Thyroid gland (tissue), 4 donors: ENCODE results near the gene TRPM2. TPM values are rescaled to one million over a fixed set of nuclear protein-coding genes. Genes with fewer than 3 reads are reported as not detected.

Source experiments
- DNase-seq, 2 donors: peaks; one replicate each; pipeline ENCODE4 v3.0.0-alpha.2; 2019
- H3K27ac ChIP-seq, 3 donors: fragments of 200-600 bp; sonication (generic); 1 replicate in 2 of 3; 2 replicates in 1 of 3; pipeline ENCODE4 v1.5.1; 2016 to 2019; ENCODE audit warnings: mild to moderate bottlenecking in 1 of 3, moderate library complexity in 1 of 3
- H3K27me3 ChIP-seq: fragments of 200-600 bp; sonication (generic); one replicate; pipeline ENCODE4 v1.5.1; 2019
- H3K36me3 ChIP-seq, 2 donors: fragments of 200-600 bp; sonication (generic); one replicate each; pipeline ENCODE4 v1.5.1; 2016 to 2019
- H3K4me1 ChIP-seq, 2 donors: fragments of 200-600 bp; sonication (generic); one replicate each; pipeline ENCODE4 v1.5.1; 2017 to 2019
- H3K4me3 ChIP-seq, 3 donors: fragments of 200-600 bp; sonication (generic); replicated peaks in 1 of 3; 1 replicate in 2 of 3; 2 replicates in 1 of 3; pipeline ENCODE4 v1.5.1; 2016; ENCODE audit warnings: mild to moderate bottlenecking in 1 of 3
- H3K9me3 ChIP-seq: fragments of 200-600 bp; sonication (generic); one replicate; pipeline ENCODE4 v1.5.1; 2017
- CTCF ChIP-seq, 6 experiments: fragments of 200-600 bp in 3 of 6; fragments of 450-650 bp in 3 of 6; sonication (generic) in 3 of 6; IDR thresholded peaks; one replicate each; pipeline ENCODE4 v1.5.1; 2016 to 2019; ENCODE audit warnings: antibody characterized with exemption in 6 of 6, mild to moderate bottlenecking in 2 of 6, inconsistent platforms in 1 of 6, moderate library complexity in 1 of 6
- POLR2A ChIP-seq, 2 donors: fragments of 450-650 bp; IDR thresholded peaks; one replicate each; pipeline ENCODE4 v1.6.1; 2017; ENCODE audit warnings: antibody characterized with exemption in 2 of 2, mild to moderate bottlenecking in 2 of 2, moderate library complexity in 1 of 2
- WGBS, 2 donors: methylation state at CpG; one replicate each; pipeline ENCODE4 v1.1.5; 2017; 5-methylcytosine and 5-hydroxymethylcytosine counted together
- intact Hi-C: fragments of 100-400 bp; cut with DNase I; formaldehyde crosslinking; loops from one replicate; pipeline ENCODE4 v1.15.1; 2023
- total RNA-seq, 4 donors: library from RNA; depleted of rRNA; stranded (reverse); fragments of >200 nt; gene quantifications; one replicate each; pipeline ENCODE4 v1.2.3, GENCODE V29; 2016

The TRPM2 gene
- total RNA-seq, 4 donors from 2014 or later = 0.67 to 2.6 (median 0.88) TPM

GRCh38 chr21:44397431-44398031 lies 44.1 kb downstream of the TRPM2 start:
- no peak for DNase-seq
- intact Hi-C loops = no loop called here
- no peak overlapping the region for H3K4me3 ChIP-seq
- no peaks in the 10 kb centered on the region for H3K27me3 ChIP-seq
- TF ChIP-seq POLR2A (IDR thresholded peaks at IDR 0.05) (no peak), CTCF (IDR thresholded peaks at IDR 0.05) (no peak)
- H3K27ac ChIP-seq = no peak overlapping the region
- 78 to 87% methylated on average over 12 to 13 of the region's 22 CpGs for WGBS, 2 donors
- no peaks in the 10 kb centered on the region for H3K9me3 ChIP-seq
- no peaks in the 10 kb centered on the region for H3K4me1 ChIP-seq
- no peaks in the 10 kb centered on the region for H3K36me3 ChIP-seq

DNA sequence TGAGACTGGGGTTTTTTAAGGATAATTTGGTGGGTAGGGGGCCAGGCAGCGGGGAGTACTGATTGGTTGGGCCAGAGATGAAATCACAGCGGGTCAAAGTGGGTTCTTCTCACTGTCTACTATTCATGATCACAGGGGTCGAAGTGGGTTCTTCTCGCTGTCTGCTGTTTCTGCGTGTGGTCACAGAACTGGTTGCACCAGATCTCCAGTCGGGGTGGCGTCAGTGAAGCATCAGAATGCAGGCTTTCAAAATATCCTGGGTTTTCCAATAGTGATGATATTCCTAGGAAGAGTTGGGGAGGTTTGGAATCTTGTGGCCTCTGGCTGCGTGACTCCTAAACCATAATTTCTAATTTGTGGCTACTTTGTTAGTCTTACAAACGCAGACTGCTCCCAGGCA lies 45.1 kb downstream of the TRPM2 start:
- WGBS, 2 donors = 84 to 87% methylated on average over 9 of the region's 9 CpGs
- Histone ChIP-seq H3K36me3 (no peaks in the 10 kb centered on the region), H3K4me1 (no peaks in the 10 kb centered on the region), H3K4me3 (no peak overlapping the region), H3K27me3 (no peaks in the 10 kb centered on the region), H3K9me3 (no peaks in the 10 kb centered on the region), H3K27ac (no peak overlapping the region)
- intact Hi-C loops = no loop called here
- TF ChIP-seq POLR2A (IDR thresholded peaks at IDR 0.05) (no peak), CTCF (IDR thresholded peaks at IDR 0.05) (no peak)
- no peak for DNase-seq

DNA sequence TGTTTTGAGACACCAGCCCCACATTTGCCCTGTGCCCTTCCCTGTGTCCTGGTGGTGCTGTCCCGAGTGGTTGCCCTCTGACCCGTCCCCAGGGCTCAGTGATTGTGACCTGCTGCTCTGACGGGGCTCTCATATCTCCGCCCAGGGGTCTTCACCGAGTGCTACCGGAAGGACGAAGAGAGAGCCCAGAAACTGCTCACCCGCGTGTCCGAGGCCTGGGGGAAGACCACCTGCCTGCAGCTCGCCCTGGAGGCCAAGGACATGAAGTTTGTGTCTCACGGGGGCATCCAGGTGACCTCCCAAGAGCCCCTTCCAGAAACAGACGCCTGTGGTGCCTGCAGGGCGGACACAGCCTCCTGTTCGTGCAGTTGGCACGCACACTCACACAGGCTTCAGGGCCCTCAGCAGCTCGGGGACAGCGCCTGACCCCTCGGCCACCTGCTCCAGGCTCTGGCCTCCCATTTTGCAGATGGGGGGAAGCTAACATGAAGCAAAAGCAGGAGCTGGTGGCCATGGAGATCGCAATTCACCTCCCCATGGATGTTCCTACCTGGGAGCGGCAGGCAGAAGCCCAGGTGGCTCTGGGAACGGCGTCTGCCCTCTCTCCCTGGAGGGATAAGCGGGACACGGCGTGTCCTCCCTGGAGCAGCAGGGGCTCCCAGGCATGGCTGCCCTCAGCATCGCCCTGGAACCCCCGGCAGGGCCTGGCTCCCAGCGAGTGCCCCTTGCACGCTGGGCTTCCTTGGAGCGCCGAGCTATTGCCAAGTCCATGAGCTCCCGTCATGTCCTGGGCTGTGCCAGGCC lies 45.9 kb downstream of the TRPM2 start:
- Histone ChIP-seq H3K27ac (no peak overlapping the region), H3K4me3 (no peak overlapping the region), H3K27me3 (no peaks in the 10 kb centered on the region), H3K4me1 (no peaks in the 10 kb centered on the region), H3K36me3 (no peaks in the 10 kb centered on the region), H3K9me3 (no peaks in the 10 kb centered on the region)
- no peak for DNase-seq
- TF ChIP-seq POLR2A (IDR thresholded peaks at IDR 0.05) = no peak
- TF ChIP-seq CTCF (IDR thresholded peaks at IDR 0.05) = no peak
- intact Hi-C loops = no loop called here
- 79 to 85% methylated on average over 8 to 23 of the region's 33 CpGs for WGBS, 2 donors

GRCh38 chr21:44399955-44400790 lies 46.8 kb downstream of the TRPM2 start:
- intact Hi-C loops = loop anchor here (5.0 kb wide), 1 partner anchor 33 kb away; no protein-coding TSS in a partner anchor
- WGBS, 2 donors = 90 to 94% methylated on average over 5 to 13 of the region's 25 CpGs

More at GRCh38 chr21:44399955-44400790, 46.8 kb downstream of the TRPM2 start:
- no peaks in the 10 kb centered on the region for H3K4me1 ChIP-seq
- TF ChIP-seq CTCF (IDR thresholded peaks at IDR 0.05) = no peak
- no peaks in the 10 kb centered on the region for H3K27me3 ChIP-seq
- no peaks in the 10 kb centered on the region for H3K36me3 ChIP-seq
- H3K9me3 ChIP-seq = no peaks in the 10 kb centered on the region
- no peak overlapping the region for H3K4me3 ChIP-seq
- no peak overlapping the region for H3K27ac ChIP-seq
- no peak for DNase-seq
